NCI-H2196 treated with DMSO at 0.1 percent for 48 hours (cell line): Measurements from ENCODE around the gene GDF15.

Experiments
- DNase-seq: peaks from one replicate; lab custom pipeline; 2025; ENCODE audit not compliant: unreplicated experiment; lab: John Stamatoyannopoulos, UW

The GDF15 gene

GRCh38 chr19:18417250-18418028 lies 31.5 kb downstream of the GDF15 start:
- DNase-seq: peak; percentile 66

DNA sequence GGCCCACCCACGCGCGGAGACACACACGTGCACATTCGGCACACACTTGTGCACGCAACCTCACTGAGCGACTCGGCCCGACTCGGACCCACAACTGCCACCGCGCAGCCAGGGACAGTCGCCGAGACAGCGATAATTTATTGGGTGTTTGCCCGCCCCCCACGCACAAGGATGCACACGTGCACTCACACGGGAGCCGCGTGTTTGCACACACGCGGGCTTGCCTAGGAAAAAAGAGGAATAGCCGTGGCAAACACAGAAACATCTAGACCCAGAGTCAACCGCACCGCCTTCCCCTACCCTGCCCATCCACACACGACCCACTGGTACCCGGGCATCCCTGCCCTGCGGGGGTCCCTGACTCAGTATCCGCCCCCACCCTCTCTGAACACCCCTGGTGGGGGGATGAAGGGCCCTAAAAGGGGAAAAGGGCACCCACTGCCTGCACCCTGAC lies 32.1 kb downstream of the GDF15 start:
- no peak for DNase-seq

- no peak for DNase-seq
Measured at GRCh38 chr19:18418483-18419194, 32.7 kb downstream of the GDF15 start.

DNA sequence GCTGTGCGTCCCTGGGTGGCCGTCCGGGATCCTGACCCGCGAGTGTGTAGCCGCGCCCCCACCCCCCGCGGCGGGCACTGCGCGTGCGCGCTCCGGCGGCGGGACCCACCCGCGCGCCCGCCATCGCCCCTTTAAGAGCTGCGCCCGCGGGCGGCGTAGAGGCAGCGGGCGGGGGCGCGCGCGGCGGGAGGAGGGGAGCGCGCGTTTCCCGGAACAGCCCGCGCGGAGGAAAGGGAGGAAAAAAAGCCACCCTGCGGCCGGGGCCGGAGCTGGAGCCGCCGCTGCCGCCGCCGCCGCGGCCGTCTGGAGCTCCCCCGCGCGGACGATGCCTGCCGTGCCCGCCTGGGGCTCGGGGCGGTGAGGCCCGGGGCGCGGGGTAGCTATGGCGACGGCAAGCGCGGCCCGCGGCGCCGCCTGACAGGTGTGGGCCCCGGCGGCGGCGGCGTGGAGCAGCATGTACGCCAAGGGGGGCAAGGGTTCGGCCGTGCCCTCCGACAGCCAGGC lies 33.3 kb downstream of the GDF15 start, which contains the start of gene SSBP4:
TSS of gene SSBP4 (plus strand) at position 204 of the 504 bp plus-strand sequence. CDS start at position 455, 251 bp downstream.
- peak; percentile 60 for DNase-seq

DNA sequence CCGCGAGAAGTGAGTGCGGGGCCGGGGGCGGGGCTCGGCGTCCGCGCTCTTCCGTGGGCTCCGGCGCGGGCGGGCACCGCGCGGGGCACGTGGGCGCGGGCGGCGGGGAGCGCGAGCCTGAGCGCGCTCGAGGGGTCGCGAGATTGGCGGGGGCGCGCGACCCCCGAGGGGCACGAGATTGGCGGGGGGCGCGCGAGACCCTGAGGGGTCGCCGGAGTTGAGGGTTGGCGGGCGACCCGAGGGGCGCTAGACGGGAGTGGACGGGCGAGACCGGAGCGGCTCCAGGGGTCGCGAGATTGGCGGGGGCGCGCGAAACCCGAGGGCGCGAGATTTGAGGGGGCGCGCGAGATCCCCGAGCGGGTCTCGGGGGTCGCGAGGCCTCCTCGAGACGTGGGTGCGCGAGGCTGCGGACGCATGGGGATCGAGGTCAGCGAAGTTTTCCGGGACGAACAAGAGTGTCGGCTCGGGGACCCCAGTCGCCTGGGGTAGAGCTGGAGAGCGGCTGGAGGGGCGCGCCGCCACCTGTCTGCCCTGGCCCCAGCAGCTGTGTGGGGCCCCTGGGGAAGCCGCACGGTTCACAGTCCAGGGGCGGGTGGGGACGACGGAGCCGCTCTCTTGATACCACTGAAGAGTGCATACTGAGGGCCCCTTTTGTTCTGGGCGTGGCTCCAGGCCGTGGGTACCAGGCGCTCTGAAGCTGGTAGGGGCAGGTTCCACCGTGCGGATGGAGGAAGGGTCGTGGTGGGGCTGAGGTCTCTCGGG lies 33.9 kb downstream of the GDF15 start:
- DNase-seq: no peak

DNA sequence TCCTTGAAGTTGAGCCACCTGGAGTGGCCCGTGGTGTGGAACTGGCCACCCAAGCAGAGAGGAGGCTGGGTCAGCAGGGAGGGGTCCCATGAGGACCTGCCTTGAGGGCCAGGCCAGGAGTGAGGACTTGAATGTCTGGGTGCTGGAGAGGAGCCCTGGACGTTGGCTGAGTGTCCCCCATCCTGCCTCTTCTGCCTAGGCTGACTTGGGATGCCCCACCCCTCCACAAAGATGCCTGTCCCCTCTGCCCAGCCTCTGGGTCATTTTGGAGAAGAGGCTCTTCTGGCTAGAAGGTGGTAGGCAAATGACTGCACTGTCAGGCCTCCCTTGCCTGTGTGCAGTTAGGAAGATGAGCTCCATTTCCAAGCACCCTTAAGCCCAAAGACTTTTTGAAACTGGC lies 35.0 kb downstream of the GDF15 start:
- no peak for DNase-seq

- DNase-seq: no peak
Measured at GRCh38 chr19:18421371-18421959, 35.5 kb downstream of the GDF15 start.

GRCh38 chr19:18422530-18423191 lies 36.7 kb downstream of the GDF15 start:
- no peak for DNase-seq

DNA sequence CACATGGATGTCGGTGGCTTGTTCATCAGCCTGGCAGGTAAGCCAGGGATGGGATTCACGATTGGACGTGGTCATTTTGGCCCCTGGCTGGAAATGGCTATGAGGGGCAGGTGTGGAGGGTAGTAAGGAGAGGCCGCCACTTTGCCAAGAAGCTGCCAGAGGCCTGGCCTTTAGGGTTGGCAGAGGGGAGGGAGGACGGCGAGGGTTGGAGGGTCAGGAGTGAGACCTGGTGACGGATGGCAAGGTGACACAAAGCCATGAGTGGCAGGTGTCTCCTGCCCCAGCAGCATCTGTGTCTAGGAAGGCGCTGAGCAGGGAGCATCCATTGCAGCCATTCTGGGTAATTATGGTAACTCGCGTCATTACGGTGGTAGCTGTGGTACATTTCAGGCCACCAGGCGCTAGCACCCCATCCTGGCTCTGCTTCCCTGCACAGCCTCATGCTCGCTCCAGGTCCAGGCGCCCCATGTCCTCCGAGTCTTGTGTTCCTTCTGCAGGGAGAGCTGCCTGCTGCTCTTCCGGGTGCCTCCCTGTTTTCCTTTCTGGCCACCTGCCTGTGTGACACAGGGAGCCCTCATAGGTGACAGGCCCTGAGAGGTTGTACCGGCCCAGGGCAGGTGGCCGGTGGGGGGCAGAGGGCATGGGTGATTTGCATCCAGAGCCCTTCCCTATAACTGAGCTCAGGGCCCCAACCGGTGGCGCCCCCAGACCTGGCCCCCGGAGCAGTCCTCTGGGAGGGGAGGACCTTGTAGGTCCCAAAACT lies 37.5 kb downstream of the GDF15 start:
- DNase-seq: no peak

DNA sequence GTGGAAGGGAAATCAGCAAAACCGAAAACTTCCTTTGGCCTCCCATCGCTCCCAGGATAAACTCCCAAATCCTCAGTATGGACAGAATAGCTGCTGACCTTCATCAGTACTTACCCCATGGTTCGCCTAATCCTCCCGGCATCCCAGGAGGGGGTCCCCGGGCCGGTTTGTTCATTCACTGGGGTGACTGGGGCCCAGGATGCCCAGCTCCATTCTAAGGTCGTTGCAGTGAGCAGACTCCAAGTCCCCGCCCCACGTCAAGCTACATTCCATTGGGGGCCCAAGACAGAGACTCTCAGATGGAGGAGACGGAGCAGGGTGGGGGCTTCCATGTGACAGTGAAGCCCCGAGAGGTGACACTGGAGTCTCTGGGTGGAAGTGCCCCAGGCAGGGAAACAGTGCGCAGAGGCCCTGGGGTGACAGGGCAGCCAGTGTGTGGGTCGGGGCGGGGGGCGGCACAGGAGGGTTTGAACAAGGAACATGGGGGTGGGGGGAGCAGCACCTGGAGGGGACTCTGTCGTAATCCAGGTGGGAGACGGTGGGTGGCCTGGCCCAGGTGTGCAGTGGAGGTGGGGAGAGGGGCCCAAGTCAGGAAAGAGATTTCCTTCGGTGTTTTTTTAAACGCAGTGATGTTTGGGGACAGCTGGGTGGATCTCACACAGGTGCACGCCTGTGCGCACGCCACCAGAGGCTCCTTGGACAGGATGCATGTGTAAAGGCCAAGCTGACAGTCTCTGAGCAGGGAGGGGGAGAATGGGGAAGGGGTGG lies 38.3 kb downstream of the GDF15 start:
- no peak for DNase-seq

- DNase-seq: no peak
Measured at GRCh38 chr19:18424890-18425514, 39.0 kb downstream of the GDF15 start.

GRCh38 chr19:18425515-18426415 lies 39.8 kb downstream of the GDF15 start:
- no peak for DNase-seq

DNA sequence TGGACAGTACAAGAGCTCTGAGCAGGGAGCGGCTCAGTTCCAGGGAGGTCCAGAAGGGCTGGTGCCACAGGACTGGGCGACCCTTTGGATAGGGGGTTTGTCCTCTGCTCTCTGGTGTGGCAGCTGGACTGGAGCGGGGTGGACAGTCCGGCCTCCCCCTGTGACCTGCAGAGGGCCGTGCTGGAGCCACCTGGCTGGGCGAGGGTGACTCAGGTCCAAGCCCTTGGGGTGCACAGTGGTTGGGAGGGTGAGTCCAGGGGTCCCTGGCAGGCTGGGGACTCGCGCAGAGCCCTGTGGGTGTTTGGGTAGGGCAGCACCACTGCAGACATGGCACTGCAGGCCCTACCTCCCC lies 40.4 kb downstream of the GDF15 start:
- DNase-seq: no peak

- no peak for DNase-seq
Measured at GRCh38 chr19:18427080-18427742, 41.3 kb downstream of the GDF15 start.

GRCh38 chr19:18427743-18428113 lies 41.8 kb downstream of the GDF15 start:
- no peak for DNase-seq

DNA sequence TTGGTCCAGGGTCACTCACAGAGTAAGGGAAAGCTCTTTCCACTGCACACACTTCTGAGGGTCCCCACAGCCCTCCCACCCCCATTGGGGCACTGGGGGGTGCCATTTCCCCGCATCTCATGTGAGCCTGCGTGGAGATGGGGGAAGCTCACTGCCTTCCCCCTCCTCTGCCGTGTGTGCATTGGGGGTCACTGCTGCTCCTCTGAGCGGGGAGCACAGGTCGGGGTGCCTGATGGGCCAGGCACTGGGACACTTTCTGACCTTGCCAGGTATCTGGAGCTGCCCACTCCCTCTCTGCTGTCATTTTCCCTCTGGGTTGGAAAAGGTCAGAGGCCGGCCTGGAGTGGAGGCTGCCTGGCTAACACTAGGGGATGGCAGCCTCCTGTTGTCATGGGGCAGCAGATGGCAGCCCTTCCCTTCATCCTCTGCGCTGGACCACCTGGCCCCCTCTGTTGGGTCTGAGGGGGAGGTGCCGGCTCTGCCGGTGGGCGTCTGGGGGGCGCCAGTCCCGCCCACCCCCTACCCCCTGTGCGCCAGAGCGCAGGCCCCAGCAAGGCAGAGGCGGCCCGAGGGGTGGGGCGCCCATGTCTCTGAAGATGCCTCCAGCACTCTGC lies 42.3 kb downstream of the GDF15 start:
- DNase-seq: no peak
